HepG2 (cell line): ENCODE data around the gene DNMT3L. TPM values are rescaled to one million over a fixed set of nuclear protein-coding genes. Genes with fewer than 3 reads are reported as not detected.

Source experiments
- ARNTL ChIP-seq: sonication (generic); formaldehyde crosslinking; IDR thresholded peaks from 2 replicates; pipeline ENCODE4 v1.4.0; 2020; ENCODE audit warnings: mild to moderate bottlenecking, missing genetic modification reagents
- ATF7 ChIP-seq, 2 experiments: fragments of 450-650 bp in 1 of 2; sonication (generic) in 1 of 2; formaldehyde crosslinking in 1 of 2; IDR thresholded peaks; 2 replicates each; pipeline versions ENCODE4 v1.4.0 to v1.6.1; 2016 to 2020; ENCODE audit warnings: antibody characterized with exemption in 1 of 2, mild to moderate bottlenecking in 1 of 2, missing genetic modification reagents in 1 of 2
- ATM ChIP-seq: fragments of 450-650 bp; IDR thresholded peaks from 2 replicates; pipeline ENCODE4 v1.7.1; 2017; ENCODE audit warnings: mild to moderate bottlenecking, borderline replicate concordance
- BCLAF1 ChIP-seq: fragments of 450-650 bp; IDR thresholded peaks from 2 replicates; pipeline ENCODE4 v1.6.1; 2017; ENCODE audit warnings: mild to moderate bottlenecking
- CC2D1A ChIP-seq: sonication (generic); formaldehyde crosslinking; IDR thresholded peaks from 2 replicates; pipeline ENCODE4 v1.8.1; 2023; ENCODE audit warnings: mild to moderate bottlenecking, missing genetic modification reagents
- CHD4 ChIP-seq: fragments of 200-600 bp; sonication (generic); IDR thresholded peaks from 2 replicates; pipeline ENCODE4 v1.7.0; 2017; ENCODE audit warnings: mild to moderate bottlenecking, low read length, borderline replicate concordance
- FOXM1 ChIP-seq: sonication (generic); formaldehyde crosslinking; IDR thresholded peaks from 2 replicates; pipeline ENCODE4 v1.5.0; 2020; ENCODE audit warnings: missing genetic modification reagents
- GATAD1 ChIP-seq: IDR thresholded peaks from 2 replicates; pipeline ENCODE4 v1.6.1; 2016; ENCODE audit warnings: missing genetic modification reagents, missing compliant biosample characterization
- HOXA3 ChIP-seq: sonication (generic); formaldehyde crosslinking; IDR thresholded peaks from 2 replicates; pipeline ENCODE4 v1.5.0; 2020; ENCODE audit warnings: missing genetic modification reagents
- KAT8 ChIP-seq: IDR thresholded peaks from 2 replicates; pipeline ENCODE4 v1.6.1; 2016; ENCODE audit warnings: missing genetic modification reagents, missing compliant biosample characterization
- MYC ChIP-seq: sonication (generic); formaldehyde crosslinking; IDR thresholded peaks from 2 replicates; pipeline ENCODE4 v1.9.0; 2021; ENCODE audit warnings: missing genetic modification reagents, borderline replicate concordance
- SSRP1 ChIP-seq: IDR thresholded peaks from 2 replicates; pipeline ENCODE4 v1.6.1; 2016; ENCODE audit warnings: control low read depth
- ZBED4 ChIP-seq: sonication (generic); formaldehyde crosslinking; IDR thresholded peaks from 2 replicates; pipeline ENCODE4 v1.4.0; 2020; ENCODE audit warnings: missing genetic modification reagents, borderline replicate concordance
- ZFP82 ChIP-seq: sonication (generic); formaldehyde crosslinking; IDR thresholded peaks from 2 replicates; pipeline ENCODE4 v1.5.1; 2020; ENCODE audit warnings: mild to moderate bottlenecking, missing genetic modification reagents, borderline replicate concordance
- ZNF224 ChIP-seq: sonication (generic); formaldehyde crosslinking; IDR thresholded peaks from 2 replicates; pipeline ENCODE4 v1.5.0; 2020; ENCODE audit warnings: mild to moderate bottlenecking, missing genetic modification reagents
- ZNF263 ChIP-seq: sonication (generic); formaldehyde crosslinking; IDR thresholded peaks from 2 replicates; pipeline ENCODE4 v1.4.0; 2020; ENCODE audit warnings: missing genetic modification reagents
- ZNF326 ChIP-seq: sonication (generic); formaldehyde crosslinking; IDR thresholded peaks from 2 replicates; pipeline ENCODE4 v1.4.0; 2020; ENCODE audit warnings: missing genetic modification reagents, borderline replicate concordance
- polyA plus RNA-seq, 8 experiments: library from polyadenylated mRNA; depleted of rRNA in 3 of 8; stranded (reverse) in 7 of 8; unstranded in 1 of 8; fragments of >200 nt; fragmentation: Illumina TruSeq in 4 of 8; extraction: Trizol in 4 of 8; gene quantifications; 2 replicates each; pipeline versions ENCODE4 v1.2.1 to v1.2.3, GENCODE V29; 2011 to 2016; ENCODE audit warnings: low read depth in 4 of 8, missing spikeins in 1 of 8, mixed read lengths in 1 of 8; ENCODE audit not compliant: insufficient read depth in 1 of 8
- total RNA-seq, 5 experiments: library from RNA; depleted of rRNA; stranded (reverse); fragments of >200 nt; fragmentation: Illumina TruSeq; extraction: Trizol; gene quantifications; 2 replicates each; pipeline ENCODE4 v1.2.3, GENCODE V29; 2016; ENCODE audit warnings: low read depth in 1 of 5
- TF ChIP-seq, protein P1 (sequence below): sonication (generic); formaldehyde crosslinking; IDR thresholded peaks from 2 replicates; pipeline ENCODE4 v1.8.0; 2022; ENCODE audit warnings: low read depth, missing genetic modification reagents
- TF ChIP-seq, protein P2 (sequence below): sonication (generic); formaldehyde crosslinking; conservative IDR thresholded peaks from 2 replicates; pipeline ENCODE4 v1.8.0; 2022; ENCODE audit warnings: missing genetic modification reagents

The DNMT3L gene
- total and polyA plus RNA-seq, 2 of the 13 experiments (the other 11 are each of a cell fraction or from before 2014, with no cell fraction given): 0.75 to 1.7 TPM

DNA sequence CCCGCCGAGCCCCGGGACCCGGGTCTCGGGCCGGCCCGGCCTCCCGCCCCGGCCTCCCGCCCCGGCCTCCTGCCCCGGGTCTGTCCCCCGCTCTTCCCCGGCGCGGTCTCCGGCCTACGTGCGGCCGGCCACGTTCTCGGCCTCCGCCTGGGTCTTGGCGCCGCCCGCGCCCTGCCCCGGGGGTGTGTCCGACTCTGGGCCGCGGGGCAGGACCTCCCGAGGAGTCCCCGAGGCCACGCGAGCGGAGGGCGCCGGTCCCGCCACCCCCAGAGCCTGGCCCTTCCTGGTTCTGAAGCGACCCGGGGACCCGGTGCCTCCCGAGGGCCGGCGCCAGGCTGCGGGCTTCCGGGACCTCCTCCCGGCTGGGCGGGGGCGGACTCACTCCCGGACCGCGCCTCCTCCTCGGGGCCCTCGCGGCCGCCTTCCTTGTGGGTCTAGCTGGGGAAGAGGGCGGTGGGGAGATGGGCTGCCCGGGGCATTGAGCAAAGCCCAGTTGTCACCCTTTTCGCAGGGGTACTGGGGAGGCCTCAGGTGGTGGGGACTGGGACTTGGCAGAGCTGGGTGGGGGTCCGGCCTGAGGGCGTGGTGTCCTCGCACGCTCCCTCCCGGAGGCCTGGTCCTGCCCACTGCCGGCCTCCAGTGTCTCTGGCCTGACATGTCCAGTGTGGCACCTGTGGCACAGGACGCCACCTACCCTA, 38.7 kb upstream of the DNMT3L start (continued):
- TF ChIP-seq ATF7 (IDR thresholded peaks at IDR 0.05) (no peak), ATF7 (CRISPR knock-in tag; IDR thresholded peaks at IDR 0.05) (no peak), CHD4 (no peak), ZNF263 (CRISPR knock-in tag) (no peak), MYC (CRISPR knock-in tag) (peak; percentile 53), FOXM1 (CRISPR knock-in tag) (no peak), ARNTL (CRISPR knock-in tag) (no peak), KAT8 (no peak), GATAD1 (CRISPR knock-in tag) (no peak), CC2D1A (no peak), ATM (no peak), ZNF224 (CRISPR knock-in tag) (no peak), HOXA3 (CRISPR knock-in tag) (no peak), SSRP1 (no peak), BCLAF1 (no peak), ZNF326 (CRISPR knock-in tag) (no peak), ZBED4 (no peak; the same call in 1 of the 2 replicates), ZFP82 (CRISPR knock-in tag) (0 out of 2 replicates have a peak, but pooled peaks have one; percentile 39)
- TF ChIP-seq, protein P1, sequence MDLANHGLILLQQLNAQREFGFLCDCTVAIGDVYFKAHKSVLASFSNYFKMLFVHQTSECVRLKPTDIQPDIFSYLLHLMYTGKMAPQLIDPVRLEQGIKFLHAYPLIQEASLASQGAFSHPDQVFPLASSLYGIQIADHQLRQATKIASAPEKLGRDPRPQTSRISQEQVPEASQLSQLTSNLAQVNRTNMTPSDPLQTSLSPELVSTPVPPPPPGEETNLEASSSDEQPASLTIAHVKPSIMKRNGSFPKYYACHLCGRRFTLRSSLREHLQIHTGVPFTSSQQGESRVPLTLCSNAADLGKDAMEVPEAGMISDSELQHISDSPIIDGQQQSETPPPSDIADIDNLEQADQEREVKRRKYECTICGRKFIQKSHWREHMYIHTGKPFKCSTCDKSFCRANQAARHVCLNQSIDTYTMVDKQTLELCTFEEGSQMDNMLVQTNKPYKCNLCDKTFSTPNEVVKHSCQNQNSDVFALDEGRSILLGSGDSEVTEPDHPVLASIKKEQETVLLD: peak; percentile 39; the same call in 1 of the 2 replicates
- TF ChIP-seq, protein P2, sequence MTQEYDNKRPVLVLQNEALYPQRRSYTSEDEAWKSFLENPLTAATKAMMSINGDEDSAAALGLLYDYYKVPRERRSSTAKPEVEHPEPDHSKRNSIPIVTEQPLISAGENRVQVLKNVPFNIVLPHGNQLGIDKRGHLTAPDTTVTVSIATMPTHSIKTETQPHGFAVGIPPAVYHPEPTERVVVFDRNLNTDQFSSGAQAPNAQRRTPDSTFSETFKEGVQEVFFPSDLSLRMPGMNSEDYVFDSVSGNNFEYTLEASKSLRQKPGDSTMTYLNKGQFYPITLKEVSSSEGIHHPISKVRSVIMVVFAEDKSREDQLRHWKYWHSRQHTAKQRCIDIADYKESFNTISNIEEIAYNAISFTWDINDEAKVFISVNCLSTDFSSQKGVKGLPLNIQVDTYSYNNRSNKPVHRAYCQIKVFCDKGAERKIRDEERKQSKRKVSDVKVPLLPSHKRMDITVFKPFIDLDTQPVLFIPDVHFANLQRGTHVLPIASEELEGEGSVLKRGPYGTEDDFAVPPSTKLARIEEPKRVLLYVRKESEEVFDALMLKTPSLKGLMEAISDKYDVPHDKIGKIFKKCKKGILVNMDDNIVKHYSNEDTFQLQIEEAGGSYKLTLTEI (CRISPR knock-in tag): no peak
